Bronchial epithelial cell (primary cell): ENCODE results near the gene TMEM198. TPM values are rescaled to one million over a fixed set of nuclear protein-coding genes. Genes with fewer than 3 reads are reported as not detected.

Experiments used
- DNase-seq: peaks from one replicate; pipeline ENCODE4 v3.0.0-alpha.2; 2010; ENCODE audit warnings: low read depth
- FAIRE-seq: peaks from 2 replicates; lab custom pipeline; 2011; peaks lifted over from hg19 to GRCh38; lab: Jason Lieb, UNC
- H3K27me3 ChIP-seq: 2 replicates; pipeline ENCODE4 v1.5.1; 2011; ENCODE audit warnings: low read length; ENCODE audit not compliant: control insufficient read depth, insufficient read depth
- H3K36me3 ChIP-seq: 2 replicates; pipeline ENCODE4 v1.5.1; 2011; ENCODE audit warnings: low read length; ENCODE audit not compliant: control insufficient read depth, insufficient read depth
- H3K4me3 ChIP-seq: 2 replicates; pipeline ENCODE4 v1.5.1; 2011; ENCODE audit warnings: mild to moderate bottlenecking, low read depth, low read length, control low read depth
- total RNA-seq: library from RNA; depleted of rRNA; stranded (reverse); fragments of >200 nt; gene quantifications from 2 replicates; pipeline ENCODE4 v1.2.1, GENCODE V29; 2014
- TF ChIP-seq, protein P1 (sequence below): IDR thresholded peaks from 2 replicates; pipeline ENCODE4 v1.5.1; 2011; ENCODE audit warnings: mild to moderate bottlenecking, moderate library complexity, low read length, control low read depth, inconsistent platforms; ENCODE audit not compliant: insufficient read depth, severe bottlenecking

Gene TMEM198
- total RNA-seq, 1 donor from 2014 or later = under 0.01 TPM

DNA sequence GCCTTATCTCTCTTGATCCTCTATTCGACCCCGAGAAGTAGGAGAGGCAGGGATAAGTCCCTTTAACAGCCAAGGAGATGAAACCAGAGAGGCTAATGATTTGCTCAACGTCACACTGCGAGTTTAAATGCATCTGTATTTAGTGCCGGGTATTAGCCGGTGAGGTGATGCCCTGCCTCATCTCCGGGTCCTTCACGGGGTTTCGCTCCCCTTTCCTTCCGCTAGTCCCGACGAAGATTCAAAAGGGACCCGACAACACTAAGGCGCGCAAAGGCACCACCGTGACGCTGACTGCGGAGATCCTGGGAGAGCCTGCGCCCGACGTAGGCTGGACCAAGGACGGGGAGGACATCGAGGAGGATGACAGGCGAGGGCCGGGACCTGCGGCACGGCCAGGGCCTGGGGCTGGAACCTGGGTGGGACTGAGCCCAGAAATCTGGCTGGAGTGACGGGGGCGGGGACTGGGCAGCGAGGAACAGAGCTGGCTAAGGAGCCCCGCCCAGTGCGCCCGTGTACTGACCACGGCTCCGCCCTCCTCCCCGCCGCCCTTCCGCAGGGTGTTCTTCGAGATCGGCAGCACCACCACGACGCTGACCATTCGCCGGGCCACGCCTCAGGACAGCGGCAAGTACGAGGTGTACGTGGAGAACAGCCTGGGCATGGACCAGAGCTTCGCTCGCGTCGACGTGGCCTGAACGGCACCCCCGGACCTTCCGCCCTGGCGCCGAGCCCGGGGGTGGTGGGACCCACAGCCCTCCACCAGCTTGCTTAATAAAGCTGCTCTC lies 46.1 kb upstream of the TMEM198 start:
- TF ChIP-seq, protein P1, sequence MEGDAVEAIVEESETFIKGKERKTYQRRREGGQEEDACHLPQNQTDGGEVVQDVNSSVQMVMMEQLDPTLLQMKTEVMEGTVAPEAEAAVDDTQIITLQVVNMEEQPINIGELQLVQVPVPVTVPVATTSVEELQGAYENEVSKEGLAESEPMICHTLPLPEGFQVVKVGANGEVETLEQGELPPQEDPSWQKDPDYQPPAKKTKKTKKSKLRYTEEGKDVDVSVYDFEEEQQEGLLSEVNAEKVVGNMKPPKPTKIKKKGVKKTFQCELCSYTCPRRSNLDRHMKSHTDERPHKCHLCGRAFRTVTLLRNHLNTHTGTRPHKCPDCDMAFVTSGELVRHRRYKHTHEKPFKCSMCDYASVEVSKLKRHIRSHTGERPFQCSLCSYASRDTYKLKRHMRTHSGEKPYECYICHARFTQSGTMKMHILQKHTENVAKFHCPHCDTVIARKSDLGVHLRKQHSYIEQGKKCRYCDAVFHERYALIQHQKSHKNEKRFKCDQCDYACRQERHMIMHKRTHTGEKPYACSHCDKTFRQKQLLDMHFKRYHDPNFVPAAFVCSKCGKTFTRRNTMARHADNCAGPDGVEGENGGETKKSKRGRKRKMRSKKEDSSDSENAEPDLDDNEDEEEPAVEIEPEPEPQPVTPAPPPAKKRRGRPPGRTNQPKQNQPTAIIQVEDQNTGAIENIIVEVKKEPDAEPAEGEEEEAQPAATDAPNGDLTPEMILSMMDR = no peak
- H3K36me3 ChIP-seq = peaks cover 6% of the 10 kb centered on the region
- peaks cover 14% of the 10 kb centered on the region for H3K27me3 ChIP-seq
- peak overlapping the region; percentile 79 for H3K4me3 ChIP-seq
- DNase-seq = peak; percentile 46
- FAIRE-seq = no peak

DNA sequence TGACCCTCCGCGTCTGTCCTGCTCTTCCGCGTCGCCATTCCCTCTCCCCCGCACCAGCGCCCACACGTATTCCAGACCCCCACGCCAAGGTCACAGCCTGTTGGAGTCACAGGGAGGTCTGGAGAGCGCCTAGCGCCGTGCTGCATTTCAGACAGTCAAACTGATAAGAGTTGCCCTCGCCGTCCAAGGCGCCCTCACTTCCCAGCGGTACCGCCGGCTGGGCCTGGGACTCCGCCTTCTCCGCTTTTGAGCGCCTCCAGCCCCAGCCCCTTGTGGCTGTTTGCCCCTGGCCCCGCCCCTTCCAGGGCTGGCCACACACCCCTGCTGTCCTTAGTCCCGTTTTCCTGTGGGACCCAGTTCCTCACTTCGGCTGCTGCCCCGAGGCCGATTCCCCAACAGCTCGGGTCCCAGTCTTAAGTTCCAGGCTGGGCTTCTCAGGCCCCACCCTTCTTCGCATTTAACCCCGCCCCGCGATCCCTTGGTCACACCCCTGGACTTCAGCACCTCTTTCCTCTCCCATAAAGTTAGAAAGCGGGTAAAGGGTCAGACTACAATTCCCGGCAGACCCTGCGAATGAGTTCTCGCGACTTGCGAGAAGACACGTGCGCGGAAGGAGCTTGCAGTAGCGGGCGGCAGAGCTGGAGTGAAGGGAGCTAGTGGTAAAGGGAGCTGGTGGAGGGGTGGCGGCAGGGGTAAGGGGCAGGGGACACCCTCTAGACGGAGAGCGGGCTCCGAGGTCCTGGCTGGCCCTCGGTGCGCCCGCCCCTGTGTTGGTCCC lies 45.4 kb upstream of the TMEM198 start, which contains the start of gene GMPPA:
Gene GMPPA, plus strand, starts transcription at position 612 of the 778 bp plus-strand sequence. CDS start 1,085 bp downstream, outside the sequence.
- DNase-seq = peak; percentile 98
- Histone ChIP-seq H3K4me3 (peak within 1 kb of the TSS; percentile 79), H3K27me3 (peaks cover 14% of the 10 kb centered on the region), H3K36me3 (peaks cover 8% of the 10 kb centered on the region)
- FAIRE-seq = peak; percentile 32
- TF ChIP-seq, protein P1 = no peak

DNA sequence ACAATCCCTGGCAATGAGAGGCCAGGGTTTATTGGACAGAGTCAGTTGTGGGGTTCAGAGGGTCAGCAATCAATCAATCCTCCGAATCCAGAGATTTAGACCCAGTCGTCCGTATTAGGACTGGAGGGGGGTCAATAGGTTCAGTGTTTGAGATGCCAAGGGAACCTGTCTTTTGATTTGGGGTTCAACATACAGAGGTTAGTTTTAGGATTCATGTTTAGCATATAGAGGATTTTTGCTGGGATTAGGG lies 44.8 kb upstream of the TMEM198 start:
- H3K36me3 ChIP-seq = peaks cover 11% of the 10 kb centered on the region
- TF ChIP-seq, protein P1 = no peak
- peaks cover 14% of the 10 kb centered on the region for H3K27me3 ChIP-seq
- DNase-seq (no peak), FAIRE-seq (no peak)
- peak overlapping the region; percentile 79 for H3K4me3 ChIP-seq

GRCh38 chr2:219499555-219499954 lies 44.3 kb upstream of the TMEM198 start:
- DNase-seq (no peak), FAIRE-seq (no peak)
- peaks cover 16% of the 10 kb centered on the region for H3K36me3 ChIP-seq
- H3K4me3 ChIP-seq = peak overlapping the region; percentile 79
- H3K27me3 ChIP-seq = peaks cover 10% of the 10 kb centered on the region
- TF ChIP-seq, protein P1 = no peak

- Histone ChIP-seq H3K4me3 (no peak overlapping the region), H3K36me3 (peaks cover 16% of the 10 kb centered on the region), H3K27me3 (peaks cover 8% of the 10 kb centered on the region)
- DNase-seq (no peak), FAIRE-seq (no peak)
- TF ChIP-seq, protein P1 = peak; percentile 7
Measured at GRCh38 chr2:219500135-219500534, 43.7 kb upstream of the TMEM198 start.
